Neural cell (in vitro differentiated cells): Measurements from ENCODE around the gene ETF1. TPM values are rescaled to one million over a fixed set of nuclear protein-coding genes. Genes with fewer than 3 reads are reported as not detected.

Source experiments
- H2AFZ ChIP-seq: fragments of 200-600, 300-800 bp; sonication (generic), shearing (Covaris generic); 2 replicates; pipeline ENCODE4 v1.6.0; 2014; ENCODE audit warnings: low read depth, mild to moderate bottlenecking, antibody characterized with exemption, low read length, moderate library complexity
- H3F3A ChIP-seq: fragments of 200-600 bp; shearing (Covaris generic); 2 replicates; pipeline ENCODE4 v1.6.1; 2016; ENCODE audit warnings: mild to moderate bottlenecking, moderate library complexity, mixed read lengths, antibody characterized with exemption, low read length; ENCODE audit not compliant: insufficient read depth, poor library complexity, severe bottlenecking
- H3K27ac ChIP-seq: fragments of 200-600, 300-800 bp; sonication (generic), shearing (Covaris generic); 2 replicates; pipeline ENCODE4 v1.5.1; 2014; ENCODE audit warnings: mild to moderate bottlenecking, low read length, moderate library complexity
- H3K27me3 ChIP-seq: fragments of 300-800, 200-600 bp; sonication (generic), shearing (Covaris generic); 2 replicates; pipeline ENCODE4 v1.6.0; 2014; ENCODE audit warnings: mild to moderate bottlenecking, low read depth, low read length, moderate library complexity; ENCODE audit not compliant: insufficient read depth
- H3K36me3 ChIP-seq: fragments of 300-800, 200-600 bp; sonication (generic), shearing (Covaris generic); 2 replicates; pipeline ENCODE4 v1.5.1; 2014; ENCODE audit warnings: mild to moderate bottlenecking, antibody characterized with exemption, low read length, moderate library complexity; ENCODE audit not compliant: insufficient read depth
- H3K4me2 ChIP-seq: fragments of 300-800, 200-600 bp; sonication (generic), shearing (Covaris generic); 2 replicates; pipeline ENCODE4 v1.6.0; 2014; ENCODE audit warnings: mild to moderate bottlenecking, low read length
- H3K4me3 ChIP-seq: fragments of 300-800, 200-600 bp; sonication (generic), shearing (Covaris generic); 2 replicates; pipeline ENCODE4 v1.5.1; 2014; ENCODE audit warnings: mild to moderate bottlenecking, low read length, moderate library complexity
- H3K79me2 ChIP-seq: fragments of 200-600 bp; shearing (Covaris generic); replicated peaks from 2 replicates; pipeline ENCODE4 v1.6.0; 2014; ENCODE audit warnings: mild to moderate bottlenecking, low read length, moderate library complexity; ENCODE audit not compliant: insufficient read depth
- H3K9ac ChIP-seq: fragments of 300-800, 200-600 bp; sonication (generic), shearing (Covaris generic); 2 replicates; pipeline ENCODE4 v1.6.1; 2016; ENCODE audit warnings: mild to moderate bottlenecking, low read length, mixed read lengths
- H3K9me2 ChIP-seq: fragments of 200-600 bp; shearing (Covaris generic); 2 replicates; pipeline ENCODE4 v1.6.1; 2016; ENCODE audit warnings: mild to moderate bottlenecking, low read length, mixed read lengths; ENCODE audit not compliant: insufficient read depth
- H3K9me3 ChIP-seq: fragments of 200-600, 300-800 bp; sonication (generic), shearing (Covaris generic); 2 replicates; pipeline ENCODE4 v1.6.1; 2016; ENCODE audit warnings: mild to moderate bottlenecking, mixed run types, low read length, moderate library complexity, mixed read lengths
- H4K20me1 ChIP-seq: fragments of 200-600 bp; shearing (Covaris generic); 2 replicates; pipeline ENCODE4 v1.6.1; 2016; ENCODE audit warnings: mild to moderate bottlenecking, mixed run types; ENCODE audit not compliant: insufficient read depth
- CTCF ChIP-seq: fragments of 450-650 bp; IDR thresholded peaks from 2 replicates; pipeline ENCODE4 v1.5.1; 2014; ENCODE audit warnings: antibody characterized with exemption, mild to moderate bottlenecking, moderate library complexity; ENCODE audit not compliant: poor library complexity, severe bottlenecking
- EP300 ChIP-seq: fragments of 450-650 bp; conservative IDR thresholded peaks from 2 replicates; pipeline ENCODE4 v1.6.1; 2014; ENCODE audit warnings: antibody characterized with exemption, mild to moderate bottlenecking, moderate library complexity; ENCODE audit not compliant: poor library complexity, severe bottlenecking
- EZH2 ChIP-seq: fragments of 200-600, 300-800 bp; shearing (Covaris generic), sonication (generic); IDR thresholded peaks from 2 replicates; pipeline ENCODE4 v1.6.1; 2014; ENCODE audit warnings: antibody characterized with exemption, low read length, borderline replicate concordance, mild to moderate bottlenecking; ENCODE audit not compliant: insufficient read depth, poor library complexity, severe bottlenecking
- MXI1 ChIP-seq: fragments of 450-650 bp; conservative IDR thresholded peaks from 2 replicates; pipeline ENCODE4 v1.6.1; 2014; ENCODE audit warnings: antibody characterized with exemption, mild to moderate bottlenecking; ENCODE audit not compliant: poor library complexity, severe bottlenecking
- POLR2AphosphoS5 ChIP-seq: IDR thresholded peaks from 2 replicates; pipeline ENCODE4 v1.6.1; 2012
- RAD21 ChIP-seq: fragments of 450-650 bp; conservative IDR thresholded peaks from 2 replicates; pipeline ENCODE4 v1.6.1; 2014; ENCODE audit warnings: antibody characterized with exemption, mild to moderate bottlenecking, moderate library complexity
- SMC3 ChIP-seq: fragments of 450-650 bp; conservative IDR thresholded peaks from 2 replicates; pipeline ENCODE4 v1.6.1; 2014; ENCODE audit warnings: antibody characterized with exemption, mild to moderate bottlenecking, moderate library complexity; ENCODE audit not compliant: poor library complexity
- TAF1 ChIP-seq: IDR thresholded peaks from 2 replicates; pipeline ENCODE4 v1.6.1; 2012; ENCODE audit warnings: low read depth
- polyA plus RNA-seq: library from polyadenylated mRNA; depleted of rRNA; stranded (reverse); fragments of >200 nt; gene quantifications from 2 replicates; pipeline ENCODE4 v1.2.3, GENCODE V29; 2014
- TF ChIP-seq, protein P1 (sequence below): IDR thresholded peaks from 2 replicates; pipeline ENCODE4 v1.6.1; 2012; ENCODE audit warnings: borderline replicate concordance

ETF1 gene
- polyA plus RNA-seq, 1 donor from 2014 or later: 62.1 TPM

GRCh38 chr5:138469540-138470321 is 73.3 kb downstream of the ETF1 start:
- no peaks in the 10 kb centered on the region for H3K9me3 ChIP-seq
- no peaks in the 10 kb centered on the region for H3K9me2 ChIP-seq
- H3K79me2 ChIP-seq: no peaks in the 10 kb centered on the region
- peaks cover 23% of the 10 kb centered on the region for H3K27me3 ChIP-seq
- no peak overlapping the region for H3K9ac ChIP-seq
- H2AFZ ChIP-seq: no peak overlapping the region
- H3K27ac ChIP-seq: no peak overlapping the region
- peaks cover 4% of the 10 kb centered on the region for H4K20me1 ChIP-seq
- no peak overlapping the region for H3K4me3 ChIP-seq
- no peaks in the 10 kb centered on the region for H3F3A ChIP-seq
- TF ChIP-seq EP300: no peak
- no peak for TF ChIP-seq RAD21
- TF ChIP-seq EZH2: no peak
- no peak for TF ChIP-seq TAF1
- no peak for TF ChIP-seq CTCF
- no peak for TF ChIP-seq MXI1
- peak; percentile 5 for TF ChIP-seq POLR2AphosphoS5
- no peak for TF ChIP-seq SMC3
- TF ChIP-seq, protein P1, sequence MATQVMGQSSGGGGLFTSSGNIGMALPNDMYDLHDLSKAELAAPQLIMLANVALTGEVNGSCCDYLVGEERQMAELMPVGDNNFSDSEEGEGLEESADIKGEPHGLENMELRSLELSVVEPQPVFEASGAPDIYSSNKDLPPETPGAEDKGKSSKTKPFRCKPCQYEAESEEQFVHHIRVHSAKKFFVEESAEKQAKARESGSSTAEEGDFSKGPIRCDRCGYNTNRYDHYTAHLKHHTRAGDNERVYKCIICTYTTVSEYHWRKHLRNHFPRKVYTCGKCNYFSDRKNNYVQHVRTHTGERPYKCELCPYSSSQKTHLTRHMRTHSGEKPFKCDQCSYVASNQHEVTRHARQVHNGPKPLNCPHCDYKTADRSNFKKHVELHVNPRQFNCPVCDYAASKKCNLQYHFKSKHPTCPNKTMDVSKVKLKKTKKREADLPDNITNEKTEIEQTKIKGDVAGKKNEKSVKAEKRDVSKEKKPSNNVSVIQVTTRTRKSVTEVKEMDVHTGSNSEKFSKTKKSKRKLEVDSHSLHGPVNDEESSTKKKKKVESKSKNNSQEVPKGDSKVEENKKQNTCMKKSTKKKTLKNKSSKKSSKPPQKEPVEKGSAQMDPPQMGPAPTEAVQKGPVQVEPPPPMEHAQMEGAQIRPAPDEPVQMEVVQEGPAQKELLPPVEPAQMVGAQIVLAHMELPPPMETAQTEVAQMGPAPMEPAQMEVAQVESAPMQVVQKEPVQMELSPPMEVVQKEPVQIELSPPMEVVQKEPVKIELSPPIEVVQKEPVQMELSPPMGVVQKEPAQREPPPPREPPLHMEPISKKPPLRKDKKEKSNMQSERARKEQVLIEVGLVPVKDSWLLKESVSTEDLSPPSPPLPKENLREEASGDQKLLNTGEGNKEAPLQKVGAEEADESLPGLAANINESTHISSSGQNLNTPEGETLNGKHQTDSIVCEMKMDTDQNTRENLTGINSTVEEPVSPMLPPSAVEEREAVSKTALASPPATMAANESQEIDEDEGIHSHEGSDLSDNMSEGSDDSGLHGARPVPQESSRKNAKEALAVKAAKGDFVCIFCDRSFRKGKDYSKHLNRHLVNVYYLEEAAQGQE: no peak
- H3K36me3 ChIP-seq: no peaks in the 10 kb centered on the region
- H3K4me2 ChIP-seq: no peak overlapping the region

DNA sequence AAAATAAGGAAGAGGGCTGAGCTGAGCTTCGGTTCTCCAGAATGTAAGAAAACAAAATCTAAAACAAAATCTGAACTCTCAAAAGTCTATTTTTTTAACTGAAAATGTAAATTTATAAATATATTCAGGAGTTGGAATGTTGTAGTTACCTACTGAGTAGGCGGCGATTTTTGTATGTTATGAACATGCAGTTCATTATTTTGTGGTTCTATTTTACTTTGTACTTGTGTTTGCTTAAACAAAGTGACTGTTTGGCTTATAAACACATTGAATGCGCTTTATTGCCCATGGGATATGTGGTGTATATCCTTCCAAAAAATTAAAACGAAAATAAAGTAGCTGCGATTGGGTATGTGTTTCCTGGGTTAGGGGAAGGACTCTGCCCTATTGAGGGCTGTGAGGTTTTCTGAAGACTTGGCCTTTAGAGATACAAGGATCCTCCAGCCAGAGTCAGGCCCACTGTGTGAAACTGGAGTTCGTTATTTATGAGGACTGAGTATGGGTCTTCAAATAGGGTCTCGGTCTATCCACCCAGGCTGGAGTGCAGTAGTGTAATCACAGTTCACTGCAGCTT is 74.0 kb downstream of the ETF1 start:
- TF ChIP-seq EZH2 (no peak), SMC3 (no peak), CTCF (no peak), EP300 (no peak), RAD21 (no peak), POLR2AphosphoS5 (no peak), MXI1 (no peak), TAF1 (no peak)
- TF ChIP-seq, protein P1: no peak
- Histone ChIP-seq H4K20me1 (peaks cover 4% of the 10 kb centered on the region), H3K9me3 (no peaks in the 10 kb centered on the region), H3F3A (no peaks in the 10 kb centered on the region), H3K9me2 (no peaks in the 10 kb centered on the region), H2AFZ (no peak overlapping the region), H3K9ac (no peak overlapping the region), H3K27ac (no peak overlapping the region), H3K27me3 (peaks cover 23% of the 10 kb centered on the region), H3K36me3 (no peaks in the 10 kb centered on the region), H3K79me2 (no peaks in the 10 kb centered on the region), H3K4me3 (no peak overlapping the region), H3K4me2 (no peak overlapping the region)
